Neural cell (in vitro differentiated cells): ENCODE results near the gene CCER1. TPM values are rescaled to one million over a fixed set of nuclear protein-coding genes. Genes with fewer than 3 reads are reported as not detected.

Source experiments
- H2AFZ ChIP-seq: fragments of 200-600, 300-800 bp; sonication (generic), shearing (Covaris generic); 2 replicates; pipeline ENCODE4 v1.6.0; 2014; ENCODE audit warnings: low read depth, mild to moderate bottlenecking, antibody characterized with exemption, low read length, moderate library complexity
- H3F3A ChIP-seq: fragments of 200-600 bp; shearing (Covaris generic); 2 replicates; pipeline ENCODE4 v1.6.1; 2016; ENCODE audit warnings: mild to moderate bottlenecking, moderate library complexity, mixed read lengths, antibody characterized with exemption, low read length; ENCODE audit not compliant: insufficient read depth, poor library complexity, severe bottlenecking
- H3K27ac ChIP-seq: fragments of 200-600, 300-800 bp; sonication (generic), shearing (Covaris generic); 2 replicates; pipeline ENCODE4 v1.5.1; 2014; ENCODE audit warnings: mild to moderate bottlenecking, low read length, moderate library complexity
- H3K27me3 ChIP-seq: fragments of 300-800, 200-600 bp; sonication (generic), shearing (Covaris generic); 2 replicates; pipeline ENCODE4 v1.6.0; 2014; ENCODE audit warnings: mild to moderate bottlenecking, low read depth, low read length, moderate library complexity; ENCODE audit not compliant: insufficient read depth
- H3K36me3 ChIP-seq: fragments of 300-800, 200-600 bp; sonication (generic), shearing (Covaris generic); 2 replicates; pipeline ENCODE4 v1.5.1; 2014; ENCODE audit warnings: mild to moderate bottlenecking, antibody characterized with exemption, low read length, moderate library complexity; ENCODE audit not compliant: insufficient read depth
- H3K4me2 ChIP-seq: fragments of 300-800, 200-600 bp; sonication (generic), shearing (Covaris generic); 2 replicates; pipeline ENCODE4 v1.6.0; 2014; ENCODE audit warnings: mild to moderate bottlenecking, low read length
- H3K4me3 ChIP-seq: fragments of 300-800, 200-600 bp; sonication (generic), shearing (Covaris generic); 2 replicates; pipeline ENCODE4 v1.5.1; 2014; ENCODE audit warnings: mild to moderate bottlenecking, low read length, moderate library complexity
- H3K79me2 ChIP-seq: fragments of 200-600 bp; shearing (Covaris generic); replicated peaks from 2 replicates; pipeline ENCODE4 v1.6.0; 2014; ENCODE audit warnings: mild to moderate bottlenecking, low read length, moderate library complexity; ENCODE audit not compliant: insufficient read depth
- H3K9ac ChIP-seq: fragments of 300-800, 200-600 bp; sonication (generic), shearing (Covaris generic); 2 replicates; pipeline ENCODE4 v1.6.1; 2016; ENCODE audit warnings: mild to moderate bottlenecking, low read length, mixed read lengths
- H3K9me2 ChIP-seq: fragments of 200-600 bp; shearing (Covaris generic); 2 replicates; pipeline ENCODE4 v1.6.1; 2016; ENCODE audit warnings: mild to moderate bottlenecking, low read length, mixed read lengths; ENCODE audit not compliant: insufficient read depth
- H3K9me3 ChIP-seq: fragments of 200-600, 300-800 bp; sonication (generic), shearing (Covaris generic); 2 replicates; pipeline ENCODE4 v1.6.1; 2016; ENCODE audit warnings: mild to moderate bottlenecking, mixed run types, low read length, moderate library complexity, mixed read lengths
- H4K20me1 ChIP-seq: fragments of 200-600 bp; shearing (Covaris generic); 2 replicates; pipeline ENCODE4 v1.6.1; 2016; ENCODE audit warnings: mild to moderate bottlenecking, mixed run types; ENCODE audit not compliant: insufficient read depth
- EP300 ChIP-seq: fragments of 450-650 bp; conservative IDR thresholded peaks from 2 replicates; pipeline ENCODE4 v1.6.1; 2014; ENCODE audit warnings: antibody characterized with exemption, mild to moderate bottlenecking, moderate library complexity; ENCODE audit not compliant: poor library complexity, severe bottlenecking
- EZH2 ChIP-seq: fragments of 200-600, 300-800 bp; shearing (Covaris generic), sonication (generic); IDR thresholded peaks from 2 replicates; pipeline ENCODE4 v1.6.1; 2014; ENCODE audit warnings: antibody characterized with exemption, low read length, borderline replicate concordance, mild to moderate bottlenecking; ENCODE audit not compliant: insufficient read depth, poor library complexity, severe bottlenecking
- MXI1 ChIP-seq: fragments of 450-650 bp; conservative IDR thresholded peaks from 2 replicates; pipeline ENCODE4 v1.6.1; 2014; ENCODE audit warnings: antibody characterized with exemption, mild to moderate bottlenecking; ENCODE audit not compliant: poor library complexity, severe bottlenecking
- POLR2AphosphoS5 ChIP-seq: IDR thresholded peaks from 2 replicates; pipeline ENCODE4 v1.6.1; 2012
- RAD21 ChIP-seq: fragments of 450-650 bp; conservative IDR thresholded peaks from 2 replicates; pipeline ENCODE4 v1.6.1; 2014; ENCODE audit warnings: antibody characterized with exemption, mild to moderate bottlenecking, moderate library complexity
- REST ChIP-seq: IDR thresholded peaks from 2 replicates; pipeline ENCODE4 v1.6.1; 2012; ENCODE audit warnings: borderline replicate concordance
- SMC3 ChIP-seq: fragments of 450-650 bp; conservative IDR thresholded peaks from 2 replicates; pipeline ENCODE4 v1.6.1; 2014; ENCODE audit warnings: antibody characterized with exemption, mild to moderate bottlenecking, moderate library complexity; ENCODE audit not compliant: poor library complexity
- TAF1 ChIP-seq: IDR thresholded peaks from 2 replicates; pipeline ENCODE4 v1.6.1; 2012; ENCODE audit warnings: low read depth
- polyA plus RNA-seq: library from polyadenylated mRNA; depleted of rRNA; stranded (reverse); fragments of >200 nt; gene quantifications from 2 replicates; pipeline ENCODE4 v1.2.3, GENCODE V29; 2014
- TF ChIP-seq, protein P1 (sequence below): fragments of 450-650 bp; IDR thresholded peaks from 2 replicates; pipeline ENCODE4 v1.5.1; 2014; ENCODE audit warnings: antibody characterized with exemption, mild to moderate bottlenecking, moderate library complexity; ENCODE audit not compliant: poor library complexity, severe bottlenecking

Gene CCER1
- polyA plus RNA-seq, 1 donor from 2014 or later = not detected

DNA sequence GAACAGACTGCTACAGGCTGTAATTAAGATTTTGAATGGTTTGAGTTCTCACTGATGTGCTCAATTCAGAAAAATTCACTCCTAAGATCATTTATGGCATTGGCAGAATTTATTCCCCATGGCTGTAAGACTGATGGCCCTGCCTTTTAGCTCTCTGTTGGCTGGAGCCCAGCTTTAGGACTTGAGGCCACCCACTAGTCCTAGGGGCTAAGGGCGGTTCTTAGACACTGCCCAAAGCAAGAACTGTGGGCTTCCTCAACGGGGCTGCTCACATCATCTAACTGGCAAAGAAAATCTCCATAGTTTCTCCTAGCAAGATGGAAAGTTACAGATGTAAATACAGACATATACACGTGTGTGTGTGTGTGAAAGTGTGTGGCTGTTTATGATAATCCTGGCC is 3.4 kb upstream of the CCER1 start:
- no peak overlapping the region for H3K4me2 ChIP-seq
- H3K9me3 ChIP-seq = no peaks in the 10 kb centered on the region
- TF ChIP-seq SMC3 (no peak), EP300 (no peak), TAF1 (no peak), MXI1 (no peak), RAD21 (no peak), EZH2 (no peak), REST (no peak), POLR2AphosphoS5 (no peak)
- TF ChIP-seq, protein P1, sequence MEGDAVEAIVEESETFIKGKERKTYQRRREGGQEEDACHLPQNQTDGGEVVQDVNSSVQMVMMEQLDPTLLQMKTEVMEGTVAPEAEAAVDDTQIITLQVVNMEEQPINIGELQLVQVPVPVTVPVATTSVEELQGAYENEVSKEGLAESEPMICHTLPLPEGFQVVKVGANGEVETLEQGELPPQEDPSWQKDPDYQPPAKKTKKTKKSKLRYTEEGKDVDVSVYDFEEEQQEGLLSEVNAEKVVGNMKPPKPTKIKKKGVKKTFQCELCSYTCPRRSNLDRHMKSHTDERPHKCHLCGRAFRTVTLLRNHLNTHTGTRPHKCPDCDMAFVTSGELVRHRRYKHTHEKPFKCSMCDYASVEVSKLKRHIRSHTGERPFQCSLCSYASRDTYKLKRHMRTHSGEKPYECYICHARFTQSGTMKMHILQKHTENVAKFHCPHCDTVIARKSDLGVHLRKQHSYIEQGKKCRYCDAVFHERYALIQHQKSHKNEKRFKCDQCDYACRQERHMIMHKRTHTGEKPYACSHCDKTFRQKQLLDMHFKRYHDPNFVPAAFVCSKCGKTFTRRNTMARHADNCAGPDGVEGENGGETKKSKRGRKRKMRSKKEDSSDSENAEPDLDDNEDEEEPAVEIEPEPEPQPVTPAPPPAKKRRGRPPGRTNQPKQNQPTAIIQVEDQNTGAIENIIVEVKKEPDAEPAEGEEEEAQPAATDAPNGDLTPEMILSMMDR = no peak
- H3K36me3 ChIP-seq = no peaks in the 10 kb centered on the region
- no peak overlapping the region for H3K9ac ChIP-seq
- H2AFZ ChIP-seq = no peak overlapping the region
- no peaks in the 10 kb centered on the region for H4K20me1 ChIP-seq
- H3K27me3 ChIP-seq = no peaks in the 10 kb centered on the region
- no peaks in the 10 kb centered on the region for H3F3A ChIP-seq
- H3K4me3 ChIP-seq = no peak overlapping the region
- no peaks in the 10 kb centered on the region for H3K79me2 ChIP-seq
- no peaks in the 10 kb centered on the region for H3K9me2 ChIP-seq
- H3K27ac ChIP-seq = no peak overlapping the region

- H2AFZ ChIP-seq = no peak overlapping the region
- H3K27me3 ChIP-seq = no peaks in the 10 kb centered on the region
- no peak for TF ChIP-seq RAD21
- no peak for TF ChIP-seq MXI1
- no peak for TF ChIP-seq EP300
- TF ChIP-seq, protein P1 = no peak
- TF ChIP-seq POLR2AphosphoS5 = no peak
- TF ChIP-seq REST = no peak
- TF ChIP-seq SMC3 = no peak
- TF ChIP-seq TAF1 = no peak
- no peak for TF ChIP-seq EZH2
- H3K9me2 ChIP-seq = no peaks in the 10 kb centered on the region
- H3K36me3 ChIP-seq = no peaks in the 10 kb centered on the region
- H3K79me2 ChIP-seq = no peaks in the 10 kb centered on the region
- H3F3A ChIP-seq = no peaks in the 10 kb centered on the region
- no peak overlapping the region for H3K4me2 ChIP-seq
- H3K9ac ChIP-seq = no peak overlapping the region
- H3K4me3 ChIP-seq = no peak overlapping the region
- H3K27ac ChIP-seq = no peak overlapping the region
- H4K20me1 ChIP-seq = no peaks in the 10 kb centered on the region
- H3K9me3 ChIP-seq = no peaks in the 10 kb centered on the region
Observed at GRCh38 chr12:90954428-90954827, 548 bp downstream of the CCER1 start.
